Breast epithelium (tissue), 4 donors: ENCODE measurements around the gene RELB. TPM values are rescaled to one million over a fixed set of nuclear protein-coding genes. Genes with fewer than 3 reads are reported as not detected.

Source experiments
- DNase-seq, 2 donors: peaks; one replicate each; pipeline ENCODE4 v3.0.0-alpha.2; 2019; ENCODE audit warnings: low spot score in 2 of 2
- H3K27ac ChIP-seq, 2 donors: fragments of 200-600 bp; sonication (generic) in 1 of 2; one replicate each; pipeline ENCODE4 v1.5.1; 2016 to 2019; ENCODE audit warnings: mild to moderate bottlenecking in 1 of 2
- H3K27me3 ChIP-seq, 2 donors: fragments of 200-600 bp; sonication (generic) in 1 of 2; one replicate each; pipeline versions ENCODE4 v1.5.1 to v1.6.0; 2017 to 2019; ENCODE audit warnings: control low read depth in 1 of 2, mild to moderate bottlenecking in 1 of 2
- H3K36me3 ChIP-seq: fragments of 200-600 bp; one replicate; pipeline ENCODE4 v1.5.1; 2019
- H3K4me1 ChIP-seq, 2 donors: fragments of 200-600 bp; sonication (generic); one replicate each; pipeline ENCODE4 v1.5.1; 2016 to 2019; ENCODE audit warnings: control low read depth in 1 of 2
- H3K4me3 ChIP-seq, 3 donors: fragments of 200-600 bp; sonication (generic); 1 replicate in 2 of 3; 2 replicates in 1 of 3; pipeline ENCODE4 v1.5.1; 2016 to 2019; ENCODE audit warnings: mild to moderate bottlenecking in 3 of 3, moderate library complexity in 2 of 3
- H3K9me3 ChIP-seq, 2 donors: fragments of 200-600 bp; sonication (generic) in 1 of 2; one replicate each; pipeline ENCODE4 v1.5.1; 2016 to 2019; ENCODE audit warnings: control low read depth in 1 of 2
- POLR2A ChIP-seq: fragments of 450-650 bp; IDR thresholded peaks from one replicate; pipeline ENCODE4 v1.6.1; 2016; ENCODE audit warnings: antibody characterized with exemption, mild to moderate bottlenecking, moderate library complexity
- POLR2AphosphoS5 ChIP-seq, 3 donors: sonication (generic); formaldehyde crosslinking; IDR thresholded peaks; one replicate each; pipeline ENCODE4 v1.6.1; 2017; ENCODE audit warnings: antibody characterized with exemption in 3 of 3
- intact Hi-C: fragments of 100-400 bp; cut with DNase I; formaldehyde crosslinking; loops from one replicate; pipeline ENCODE4 v1.15.1; 2023; ENCODE audit warnings: low total_unique reads
- total RNA-seq, 3 donors: library from RNA; depleted of rRNA; stranded (reverse); fragments of >200 nt; gene quantifications; one replicate each; pipeline ENCODE4 v1.1.0, GENCODE V29; 2016
- TF ChIP-seq, protein P1 (sequence below), 3 donors: fragments of 450-650 bp; IDR thresholded peaks; one replicate each; pipeline ENCODE4 v1.5.1; 2016 to 2017; ENCODE audit warnings: antibody characterized with exemption in 3 of 3, mild to moderate bottlenecking in 3 of 3, moderate library complexity in 3 of 3

The RELB gene
- total RNA-seq, 3 donors from 2014 or later: 5.8 to 12.5 (median 8.2) TPM

DNA sequence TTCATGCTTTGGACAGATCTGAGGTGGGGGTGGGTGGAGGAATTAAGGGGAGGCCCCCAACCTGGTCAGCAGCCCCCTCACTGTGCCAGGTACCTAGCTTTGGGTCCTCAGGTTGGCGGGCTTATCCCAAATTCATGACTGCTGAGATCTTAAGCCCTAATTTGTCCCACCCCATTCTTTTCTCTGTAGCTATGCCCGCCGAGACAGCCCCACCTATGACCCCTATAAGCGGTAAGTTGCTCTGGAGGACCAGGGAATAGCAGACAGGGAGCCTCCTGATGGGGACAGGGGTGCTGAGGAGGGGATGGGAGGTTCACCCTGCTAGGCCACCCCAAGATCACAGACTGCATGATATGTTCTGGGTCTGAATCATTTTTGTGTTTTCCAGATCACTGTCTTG is 60.7 kb downstream of the RELB start:
- H3K4me1 ChIP-seq: no peaks in the 10 kb centered on the region
- H3K27ac ChIP-seq: no peak overlapping the region
- H3K9me3 ChIP-seq: no peaks in the 10 kb centered on the region
- H3K27me3 ChIP-seq: no peaks in the 10 kb centered on the region
- H3K36me3 ChIP-seq: peaks cover 7% of the 10 kb centered on the region
- no peak for DNase-seq
- intact Hi-C loops: loop anchor here (10.0 kb wide), 1 partner anchor 53 kb away; no protein-coding TSS in a partner anchor
- TF ChIP-seq, protein P1, sequence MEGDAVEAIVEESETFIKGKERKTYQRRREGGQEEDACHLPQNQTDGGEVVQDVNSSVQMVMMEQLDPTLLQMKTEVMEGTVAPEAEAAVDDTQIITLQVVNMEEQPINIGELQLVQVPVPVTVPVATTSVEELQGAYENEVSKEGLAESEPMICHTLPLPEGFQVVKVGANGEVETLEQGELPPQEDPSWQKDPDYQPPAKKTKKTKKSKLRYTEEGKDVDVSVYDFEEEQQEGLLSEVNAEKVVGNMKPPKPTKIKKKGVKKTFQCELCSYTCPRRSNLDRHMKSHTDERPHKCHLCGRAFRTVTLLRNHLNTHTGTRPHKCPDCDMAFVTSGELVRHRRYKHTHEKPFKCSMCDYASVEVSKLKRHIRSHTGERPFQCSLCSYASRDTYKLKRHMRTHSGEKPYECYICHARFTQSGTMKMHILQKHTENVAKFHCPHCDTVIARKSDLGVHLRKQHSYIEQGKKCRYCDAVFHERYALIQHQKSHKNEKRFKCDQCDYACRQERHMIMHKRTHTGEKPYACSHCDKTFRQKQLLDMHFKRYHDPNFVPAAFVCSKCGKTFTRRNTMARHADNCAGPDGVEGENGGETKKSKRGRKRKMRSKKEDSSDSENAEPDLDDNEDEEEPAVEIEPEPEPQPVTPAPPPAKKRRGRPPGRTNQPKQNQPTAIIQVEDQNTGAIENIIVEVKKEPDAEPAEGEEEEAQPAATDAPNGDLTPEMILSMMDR (IDR thresholded peaks at IDR 0.05): no peak
- TF ChIP-seq POLR2A: no peak
- TF ChIP-seq POLR2AphosphoS5 (IDR thresholded peaks at IDR 0.05): no peak
- no peak overlapping the region for H3K4me3 ChIP-seq

DNA sequence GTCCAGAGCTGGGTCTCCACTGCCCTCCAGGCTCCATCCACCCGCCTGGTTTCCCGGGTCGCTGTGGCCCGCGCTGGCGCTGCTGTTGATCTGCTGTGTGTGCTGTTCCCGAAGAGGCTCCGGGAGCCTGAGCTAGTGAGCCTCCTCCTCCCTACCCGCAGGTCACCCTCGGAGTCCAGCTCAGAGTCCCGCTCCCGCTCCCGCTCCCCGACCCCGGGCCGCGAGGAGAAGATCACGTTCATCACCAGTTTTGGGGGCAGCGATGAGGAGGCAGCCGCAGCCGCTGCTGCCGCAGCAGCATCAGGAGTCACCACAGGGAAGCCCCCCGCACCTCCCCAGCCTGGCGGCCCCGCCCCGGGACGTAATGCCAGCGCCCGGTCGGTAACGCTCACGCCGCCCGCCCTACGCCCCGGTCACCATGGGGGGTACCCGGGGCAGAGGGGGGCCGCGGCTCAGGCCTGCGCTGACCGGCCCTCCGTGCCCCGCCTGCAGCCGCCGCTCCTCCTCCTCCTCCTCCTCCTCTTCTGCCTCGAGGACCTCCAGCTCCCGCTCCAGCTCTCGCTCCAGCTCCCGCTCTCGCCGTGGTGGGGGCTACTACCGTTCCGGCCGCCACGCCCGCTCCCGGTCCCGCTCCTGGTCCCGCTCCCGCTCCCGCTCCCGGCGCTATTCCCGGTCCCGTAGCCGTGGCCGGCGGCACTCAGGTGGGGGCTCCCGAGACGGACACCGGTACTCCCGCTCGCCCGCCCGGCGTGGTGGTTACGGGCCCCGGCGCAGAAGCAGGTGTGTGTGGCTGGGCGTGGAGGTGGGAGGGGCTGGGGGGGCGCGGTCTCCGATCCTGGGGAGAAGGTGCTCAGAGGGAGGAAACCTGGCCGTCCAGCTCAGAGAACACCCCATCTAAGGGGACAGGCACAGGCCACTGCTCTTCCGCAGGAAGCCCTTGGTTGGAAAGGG is 62.9 kb downstream of the RELB start:
- Histone ChIP-seq H3K27ac (no peak overlapping the region), H3K4me3 (no peak overlapping the region), H3K36me3 (peaks cover 15% of the 10 kb centered on the region), H3K9me3 (no peaks in the 10 kb centered on the region), H3K27me3 (no peaks in the 10 kb centered on the region), H3K4me1 (peaks cover 0 to 2% of the 10 kb centered on the region in 2 donors)
- no peak for DNase-seq
- intact Hi-C loops: loop anchor here (10.0 kb wide), 1 partner anchor 51 kb away; no protein-coding TSS in a partner anchor
- TF ChIP-seq, protein P1 (IDR thresholded peaks at IDR 0.05): no peak
- TF ChIP-seq POLR2A: no peak
- no peak for TF ChIP-seq POLR2AphosphoS5 (IDR thresholded peaks at IDR 0.05)

DNA sequence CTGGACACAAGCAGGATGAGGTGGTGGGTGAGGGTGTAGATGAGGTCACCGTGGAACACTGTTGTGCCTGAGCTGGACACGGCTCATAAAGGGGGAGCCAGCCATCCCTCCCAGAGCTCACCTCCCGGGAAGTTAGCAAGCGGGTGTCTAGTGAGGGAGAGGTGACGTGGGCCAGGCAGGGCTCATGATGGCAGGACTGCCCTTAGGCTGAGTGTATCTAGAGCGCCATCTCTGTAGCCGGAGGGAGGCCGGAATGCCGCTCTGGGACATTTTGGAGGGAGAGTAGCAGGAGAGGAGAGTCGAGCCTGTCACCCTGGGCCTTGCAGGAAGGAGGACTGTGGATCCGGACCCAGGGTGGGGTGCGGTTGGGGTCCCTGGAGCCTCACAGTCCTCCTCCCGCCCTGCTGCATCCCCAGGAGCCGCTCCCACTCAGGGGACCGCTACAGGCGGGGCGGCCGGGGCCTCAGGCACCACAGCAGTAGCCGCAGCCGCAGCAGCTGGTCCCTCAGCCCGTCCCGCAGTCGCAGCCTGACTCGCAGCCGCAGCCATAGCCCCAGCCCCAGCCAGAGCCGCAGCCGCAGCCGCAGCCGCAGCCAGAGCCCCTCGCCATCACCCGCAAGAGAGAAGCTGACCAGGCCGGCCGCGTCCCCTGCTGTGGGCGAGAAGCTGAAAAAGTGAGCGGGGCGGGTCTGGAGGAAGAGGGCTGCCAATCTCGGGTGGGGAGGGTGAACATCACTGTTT is 65.8 kb downstream of the RELB start:
- DNase-seq: no peak
- TF ChIP-seq, protein P1 (IDR thresholded peaks at IDR 0.05): no peak
- TF ChIP-seq POLR2AphosphoS5 (IDR thresholded peaks at IDR 0.05) (no peak), POLR2A (no peak)
- peak overlapping the region; percentile 13 to 25 for H3K27ac ChIP-seq
- H3K36me3 ChIP-seq: peaks cover 8% of the 10 kb centered on the region
- peaks cover 10 to 31% of the 10 kb centered on the region in 2 donors for H3K4me1 ChIP-seq
- H3K27me3 ChIP-seq: no peaks in the 10 kb centered on the region
- no peak overlapping the region for H3K4me3 ChIP-seq
- intact Hi-C loops: loop anchor here (10.0 kb wide), 1 partner anchor 48 kb away; no protein-coding TSS in a partner anchor
- H3K9me3 ChIP-seq: no peaks in the 10 kb centered on the region

DNA sequence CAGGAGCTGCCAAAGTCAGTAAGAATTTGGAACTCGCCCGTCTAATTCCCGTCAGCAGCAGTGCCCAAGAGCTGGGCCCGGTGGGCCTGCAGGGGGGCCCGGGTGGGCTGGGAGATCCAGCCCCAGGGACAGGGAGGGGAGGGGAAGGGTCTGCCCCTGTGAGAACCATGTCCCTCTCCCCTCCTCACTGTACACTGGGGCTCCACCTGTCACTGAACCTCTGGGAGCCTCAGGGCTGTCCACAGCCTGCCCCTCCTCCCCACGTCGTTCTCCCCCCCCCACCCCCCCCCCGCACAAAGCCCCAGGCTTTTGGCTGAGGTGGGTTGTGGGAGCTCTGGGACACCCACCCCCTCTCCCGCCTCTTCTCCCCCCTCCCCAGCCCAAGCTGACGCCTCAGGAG is 66.8 kb downstream of the RELB start:
- intact Hi-C loops: loop anchor here (10.0 kb wide), 1 partner anchor 47 kb away; no protein-coding TSS in a partner anchor
- Histone ChIP-seq H3K9me3 (no peaks in the 10 kb centered on the region), H3K27ac (peak overlapping the region; percentile 20 to 66), H3K27me3 (no peaks in the 10 kb centered on the region), H3K36me3 (peaks cover 8% of the 10 kb centered on the region), H3K4me3 (no peak overlapping the region), H3K4me1 (peaks cover 10 to 34% of the 10 kb centered on the region in 2 donors)
- no peak for DNase-seq
- TF ChIP-seq POLR2A: no peak
- no peak for TF ChIP-seq POLR2AphosphoS5 (IDR thresholded peaks at IDR 0.05)
- TF ChIP-seq, protein P1 (IDR thresholded peaks at IDR 0.05): no peak
